Measurements from ENCODE around the gene SEPTIN12.

The SEPTIN12 gene, protein sequence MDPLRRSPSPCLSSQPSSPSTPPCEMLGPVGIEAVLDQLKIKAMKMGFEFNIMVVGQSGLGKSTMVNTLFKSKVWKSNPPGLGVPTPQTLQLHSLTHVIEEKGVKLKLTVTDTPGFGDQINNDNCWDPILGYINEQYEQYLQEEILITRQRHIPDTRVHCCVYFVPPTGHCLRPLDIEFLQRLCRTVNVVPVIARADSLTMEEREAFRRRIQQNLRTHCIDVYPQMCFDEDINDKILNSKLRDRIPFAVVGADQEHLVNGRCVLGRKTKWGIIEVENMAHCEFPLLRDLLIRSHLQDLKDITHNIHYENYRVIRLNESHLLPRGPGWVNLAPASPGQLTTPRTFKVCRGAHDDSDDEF

DNA sequence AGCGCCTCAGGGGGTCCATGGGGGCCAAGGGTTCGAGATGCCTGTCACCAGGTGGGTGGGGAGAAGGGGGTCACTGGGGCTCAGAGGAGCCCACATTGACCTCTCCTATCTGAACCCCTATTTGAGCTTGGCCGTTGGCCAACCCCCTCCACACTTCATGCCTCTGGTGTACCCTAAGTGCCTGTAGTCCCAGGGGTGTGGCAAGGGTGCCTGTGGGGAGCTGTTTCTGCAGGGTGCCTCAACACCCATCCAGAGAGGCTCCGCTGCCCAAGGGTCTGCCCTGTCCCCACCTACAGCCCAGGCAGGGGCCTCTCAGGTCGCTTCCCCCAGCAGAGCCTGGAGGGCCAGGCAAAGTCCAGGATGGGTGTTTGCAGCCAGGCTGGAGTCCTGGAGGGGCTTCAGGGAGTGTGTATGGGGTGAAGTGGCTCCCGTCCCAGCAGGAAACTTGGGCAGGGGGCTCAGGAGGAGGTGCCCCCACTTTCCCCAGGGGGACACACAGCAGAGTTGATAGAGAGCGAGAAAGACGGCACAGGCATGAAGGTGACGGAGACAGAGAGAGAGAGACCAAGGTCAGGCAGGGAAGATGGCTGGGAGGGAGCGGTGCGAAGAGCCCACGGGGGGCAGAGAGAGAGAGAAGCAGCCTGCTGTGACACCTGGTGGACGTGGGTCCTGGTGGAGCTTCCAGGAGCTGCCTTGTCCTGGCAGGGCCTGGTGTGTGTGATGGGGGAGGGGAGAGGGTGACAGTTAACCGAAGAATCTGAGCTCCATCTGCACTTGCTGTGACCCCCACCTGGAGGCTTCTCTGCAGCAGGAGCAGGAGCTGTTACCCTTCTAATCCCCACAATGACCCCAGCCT is at the start of gene SEPTIN12:
TSS of gene SEPTIN12 (minus strand) at position 719 of the 856 bp plus-strand sequence. CDS start at position 19, 700 bp downstream.
- DNase-seq (ENCODE audit: low spot score), result no peak
- TF ChIP-seq, protein P1, sequence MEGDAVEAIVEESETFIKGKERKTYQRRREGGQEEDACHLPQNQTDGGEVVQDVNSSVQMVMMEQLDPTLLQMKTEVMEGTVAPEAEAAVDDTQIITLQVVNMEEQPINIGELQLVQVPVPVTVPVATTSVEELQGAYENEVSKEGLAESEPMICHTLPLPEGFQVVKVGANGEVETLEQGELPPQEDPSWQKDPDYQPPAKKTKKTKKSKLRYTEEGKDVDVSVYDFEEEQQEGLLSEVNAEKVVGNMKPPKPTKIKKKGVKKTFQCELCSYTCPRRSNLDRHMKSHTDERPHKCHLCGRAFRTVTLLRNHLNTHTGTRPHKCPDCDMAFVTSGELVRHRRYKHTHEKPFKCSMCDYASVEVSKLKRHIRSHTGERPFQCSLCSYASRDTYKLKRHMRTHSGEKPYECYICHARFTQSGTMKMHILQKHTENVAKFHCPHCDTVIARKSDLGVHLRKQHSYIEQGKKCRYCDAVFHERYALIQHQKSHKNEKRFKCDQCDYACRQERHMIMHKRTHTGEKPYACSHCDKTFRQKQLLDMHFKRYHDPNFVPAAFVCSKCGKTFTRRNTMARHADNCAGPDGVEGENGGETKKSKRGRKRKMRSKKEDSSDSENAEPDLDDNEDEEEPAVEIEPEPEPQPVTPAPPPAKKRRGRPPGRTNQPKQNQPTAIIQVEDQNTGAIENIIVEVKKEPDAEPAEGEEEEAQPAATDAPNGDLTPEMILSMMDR (IDR thresholded peaks at IDR 0.05; ENCODE audit: extremely low read depth, missing control alignments), result no peak

DNA sequence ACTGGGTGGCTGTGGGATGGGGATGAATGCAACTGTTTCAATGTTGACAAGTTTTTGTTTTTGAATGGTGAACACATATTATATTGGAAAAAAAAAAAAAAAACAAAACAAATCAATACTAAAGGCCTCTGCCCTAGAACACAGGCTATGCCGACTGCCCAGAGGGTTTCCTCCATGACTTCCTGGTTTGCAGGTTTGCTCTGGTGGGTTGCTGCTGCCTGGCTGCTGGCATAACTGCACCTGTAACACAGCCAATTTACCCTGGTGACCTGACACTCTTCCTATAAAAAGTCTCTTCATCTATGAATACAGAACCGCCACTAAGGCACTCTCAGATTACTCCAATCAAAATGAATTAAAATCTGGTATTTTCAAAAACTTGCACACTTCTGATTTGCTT is 48.6 kb upstream of the SEPTIN12 start:
- DNase-seq (ENCODE audit: low spot score), result no peak
- TF ChIP-seq, protein P1 (IDR thresholded peaks at IDR 0.05; ENCODE audit: extremely low read depth, missing control alignments), result no peak

DNA sequence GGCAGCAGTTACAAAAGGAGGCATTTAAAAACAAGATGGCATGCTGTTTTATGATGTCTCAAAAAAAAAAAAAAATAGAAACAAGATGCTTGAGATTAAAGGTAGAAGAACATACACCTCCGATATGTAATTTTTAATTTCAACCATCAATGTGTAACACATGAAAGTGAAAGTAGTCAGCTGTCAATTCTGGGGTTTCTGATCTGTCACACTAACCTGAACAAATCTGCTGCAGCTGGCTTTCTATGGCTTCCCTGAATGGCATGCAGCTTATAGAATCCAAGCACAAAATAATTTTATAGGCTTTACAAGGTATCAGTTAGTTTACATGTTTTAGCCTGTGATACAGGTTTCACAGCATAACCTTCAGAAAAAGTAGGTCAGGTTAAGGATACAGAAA is 45.4 kb upstream of the SEPTIN12 start:
- DNase-seq (ENCODE audit: low spot score), result no peak
- TF ChIP-seq, protein P1 (IDR thresholded peaks at IDR 0.05; ENCODE audit: extremely low read depth, missing control alignments), result no peak

DNA sequence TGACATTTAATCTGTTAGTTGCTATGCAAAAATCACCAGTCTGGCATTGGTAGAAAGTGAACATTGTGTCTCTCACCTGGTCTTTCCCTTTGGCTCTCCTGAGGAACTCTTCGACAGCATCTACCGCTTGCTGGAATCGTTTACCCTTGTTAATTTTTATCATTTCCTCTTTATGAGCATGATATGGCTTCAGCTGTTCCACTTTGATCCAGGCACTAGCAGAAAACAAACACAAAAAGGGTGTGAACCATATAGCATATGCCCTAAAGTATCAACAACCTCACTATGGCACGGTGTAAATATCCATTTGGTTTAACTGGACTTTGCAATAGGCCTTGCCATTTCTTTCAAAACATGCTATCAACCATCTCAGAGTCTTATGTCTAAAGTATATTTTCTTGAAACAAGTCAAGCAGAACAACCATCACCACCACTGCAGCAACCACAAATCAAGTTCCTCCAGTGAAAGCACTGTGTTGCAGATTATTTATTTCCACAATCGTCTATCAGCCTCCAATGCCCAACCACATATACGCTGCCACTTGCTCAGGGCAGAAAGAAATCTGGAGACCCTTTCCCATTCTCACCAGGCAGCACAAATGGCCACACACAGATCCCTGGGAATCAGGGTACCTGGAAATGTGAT is 44.7 kb upstream of the SEPTIN12 start:
- TF ChIP-seq, protein P1 (IDR thresholded peaks at IDR 0.05; ENCODE audit: extremely low read depth, missing control alignments), result no peak

GRCh38 chr16:4831616-4832015 is 43.5 kb upstream of the SEPTIN12 start:
- no peak for DNase-seq (ENCODE audit: low spot score)
- TF ChIP-seq, protein P1 (IDR thresholded peaks at IDR 0.05; ENCODE audit: extremely low read depth, missing control alignments), result no peak

More for the DNA sequence above, 44.7 kb upstream of the SEPTIN12 start:
- no peak for DNase-seq (ENCODE audit: low spot score)

GRCh38 chr16:4830408-4830807 is 42.3 kb upstream of the SEPTIN12 start:
- TF ChIP-seq, protein P1 (IDR thresholded peaks at IDR 0.05; ENCODE audit: extremely low read depth, missing control alignments), result no peak
- DNase-seq (ENCODE audit: low spot score), result no peak
